K562 (cell line): ENCODE results near the gene AIG1. TPM values are rescaled to one million over a fixed set of nuclear protein-coding genes. Genes with fewer than 3 reads are reported as not detected.

Source experiments
- ATAC-seq: fragments of 200-7000 bp; cut with Tn5 transposase; 3 replicates; pipeline ENCODE4 v1.9.1; 2020; ENCODE audit warnings: moderate library complexity
- BruUV-seq: library from RNA; stranded (reverse); fragments of 400-500 nt; replicated peaks from 2 replicates; lab custom pipeline; 2021; lab: Mats Ljungman, UMichigan
- CTCF ChIA-PET: fragments of 300-600 bp; formaldehyde crosslinking; extraction: SDS; loops from one replicate; lab custom pipeline; 2021; ENCODE audit warnings: low intra/inter-chr PET ratio; lab: Yijun Ruan, JAX
- POLR2A ChIA-PET: fragments of 300-600, 350-650 bp; sonication (Branson Sonifier 250); formaldehyde crosslinking; extraction: SDS; loops from one replicate; lab custom pipeline; 2021; ENCODE audit warnings: antibody characterized with exemption, inconsistent platforms; lab: Yijun Ruan, JAX
- DNase-seq, 4 experiments: peaks; one replicate each; pipeline versions ENCODE4 v3.0.0 to v3.0.0-alpha.2; 2011 to 2018; ENCODE audit warnings: low spot score in 3 of 4, mixed read lengths in 3 of 4; ENCODE audit errors: extremely low read depth in 1 of 4
- FAIRE-seq: peaks from 2 replicates; lab custom pipeline; 2011; peaks lifted over from hg19 to GRCh38; lab: Jason Lieb, UNC
- H2AFZ ChIP-seq: 2 replicates; pipeline ENCODE4 v1.6.0; 2011; ENCODE audit warnings: low read depth, low read length, control low read depth, inconsistent platforms
- H3K27ac ChIP-seq: fragments of 200-600 bp; 3 replicates; pipeline ENCODE4 v1.8.0; 2011; ENCODE audit warnings: low read depth, mild to moderate bottlenecking, control low read depth, inconsistent platforms, low read length, moderate library complexity, mixed read lengths; ENCODE audit errors: extremely low read depth
- H3K27me3 ChIP-seq, 2 experiments: fragments of 300-600 bp in 1 of 2; 2 replicates in 1 of 2; 3 replicates in 1 of 2; pipeline versions ENCODE4 v1.6.0 to v1.8.0; 2011; ENCODE audit warnings: inconsistent platforms in 2 of 2, low read length in 2 of 2, mild to moderate bottlenecking in 1 of 2, mixed read lengths in 1 of 2, moderate library complexity in 1 of 2; ENCODE audit not compliant: control insufficient read depth in 2 of 2, insufficient read depth in 2 of 2
- H3K36me3 ChIP-seq: fragments of 300-600 bp; 3 replicates; pipeline ENCODE4 v1.8.0; 2011; ENCODE audit warnings: mild to moderate bottlenecking, low read length, inconsistent platforms; ENCODE audit not compliant: control insufficient read depth, insufficient read depth
- H3K4me1 ChIP-seq, 2 experiments: fragments of 200-600 bp in 1 of 2; replicated peaks in 1 of 2; 2 replicates in 1 of 2; 3 replicates in 1 of 2; pipeline versions ENCODE4 v1.5.1 to v1.8.0; 2011; ENCODE audit warnings: inconsistent platforms in 2 of 2, low read length in 2 of 2, mild to moderate bottlenecking in 1 of 2, mixed read lengths in 1 of 2, moderate library complexity in 1 of 2; ENCODE audit not compliant: control insufficient read depth in 2 of 2, insufficient read depth in 2 of 2
- H3K4me2 ChIP-seq: 2 replicates; pipeline ENCODE4 v1.6.1; 2011; ENCODE audit warnings: low read length, control low read depth, inconsistent platforms, mixed read lengths; ENCODE audit not compliant: insufficient read depth
- H3K4me3 ChIP-seq: fragments of 200-600 bp; sonication (generic), shearing (Covaris generic); 2 replicates; pipeline ENCODE4 v1.5.1; 2016; ENCODE audit warnings: control low read depth, inconsistent platforms
- H3K79me2 ChIP-seq: fragments of 200-600 bp; 3 replicates; pipeline ENCODE4 v1.8.0; 2011; ENCODE audit warnings: low read length, inconsistent platforms; ENCODE audit not compliant: control insufficient read depth, insufficient read depth
- H3K9ac ChIP-seq, 2 experiments: 2 replicates each; pipeline versions ENCODE4 v1.6.0 to v1.6.1; 2011; ENCODE audit warnings: low read depth in 2 of 2, low read length in 2 of 2, control low read depth in 1 of 2, inconsistent platforms in 1 of 2, mild to moderate bottlenecking in 1 of 2, mixed read lengths in 1 of 2; ENCODE audit not compliant: insufficient read depth in 1 of 2
- H3K9me1 ChIP-seq: one replicate; pipeline ENCODE4 v1.6.0; 2011; ENCODE audit warnings: inconsistent platforms, mild to moderate bottlenecking, low read length, moderate library complexity; ENCODE audit not compliant: control insufficient read depth, insufficient read depth
- H3K9me3 ChIP-seq: replicated peaks from 2 replicates; pipeline ENCODE4 v1.5.1; 2011; ENCODE audit warnings: low read depth, low read length, inconsistent platforms; ENCODE audit not compliant: control insufficient read depth, insufficient read depth
- H4K20me1 ChIP-seq: replicated peaks from 2 replicates; pipeline ENCODE4 v1.6.1; 2011; ENCODE audit warnings: low read length, inconsistent platforms, mixed read lengths; ENCODE audit not compliant: control insufficient read depth, insufficient read depth
- KLF6 ChIP-seq: fragments of 250-450 bp; sonication (Bioruptor Pico); IDR thresholded peaks from 2 replicates; pipeline ENCODE4 v1.4.0; 2020; ENCODE audit warnings: mild to moderate bottlenecking, moderate library complexity, borderline replicate concordance
- MYC ChIP-seq, 2 experiments: fragments of 250-450 bp in 1 of 2; sonication (Bioruptor Pico) in 1 of 2; IDR thresholded peaks; 2 replicates each; pipeline versions ENCODE4 v1.5.1 to v1.6.1; 2012 to 2021; ENCODE audit warnings: low read depth in 2 of 2, borderline replicate concordance in 1 of 2, improper control_type of control experiment in 1 of 2, low read length in 1 of 2, mild to moderate bottlenecking in 1 of 2, moderate library complexity in 1 of 2
- PCBP2 ChIP-seq: fragments of 200-400 bp; formaldehyde crosslinking; IDR thresholded peaks from 2 replicates; pipeline ENCODE4 v1.6.1; 2018; ENCODE audit warnings: low read length, low read depth, mild to moderate bottlenecking, moderate library complexity; ENCODE audit not compliant: poor library complexity, severe bottlenecking
- PHF8 ChIP-seq: fragments of 200-600 bp; sonication (generic); IDR thresholded peaks from 2 replicates; pipeline ENCODE4 v1.6.1; 2012; ENCODE audit warnings: mixed run types, mild to moderate bottlenecking, inconsistent platforms, low read length, moderate library complexity, borderline replicate concordance
- SAFB ChIP-seq: fragments of 200-400 bp; formaldehyde crosslinking; IDR thresholded peaks from 2 replicates; pipeline ENCODE4 v1.6.1; 2017; ENCODE audit warnings: low read depth, low read length, borderline replicate concordance
- SMAD2 ChIP-seq: fragments of 150-350 bp; IDR thresholded peaks from 2 replicates; pipeline ENCODE4 v1.6.1; 2014; ENCODE audit warnings: low read depth, mild to moderate bottlenecking, low read length
- SRSF1 ChIP-seq: fragments of 200-400 bp; formaldehyde crosslinking; IDR thresholded peaks from 2 replicates; pipeline ENCODE4 v1.6.1; 2017; ENCODE audit warnings: mild to moderate bottlenecking, low read depth, low read length, moderate library complexity
- ZNF449 ChIP-seq: fragments of 250-450 bp; sonication (Bioruptor Pico); IDR thresholded peaks from 2 replicates; pipeline ENCODE4 v1.8.0; 2022; ENCODE audit warnings: moderate library complexity, mild to moderate bottlenecking, inconsistent platforms
- WGBS: fragments of 100-300 bp; shearing (Covaris generic); methylation state at CpG from one replicate; pipeline ENCODE4 v1.1.6; 2016; ENCODE audit warnings: low coverage, mixed read lengths; ENCODE audit not compliant: insufficient coverage; ENCODE audit errors: missing lambda C conversion rate; 5-methylcytosine and 5-hydroxymethylcytosine counted together
- in situ Hi-C: fragments of 300-500 bp; cut with MboI; formaldehyde crosslinking; loops from 4 replicates; pipeline ENCODE4 v1.15.0; 2018; ENCODE audit warnings: inconsistent platforms, mixed read lengths
- intact Hi-C: fragments of 100-400 bp; cut with micrococcal nuclease; formaldehyde crosslinking; loops from 2 replicates; pipeline ENCODE4 v1.14.2; 2022
- polyA plus RNA-seq, 8 experiments: library from polyadenylated mRNA; depleted of rRNA in 4 of 8; stranded (reverse) in 5 of 8; unstranded in 3 of 8; fragments of >200 nt; fragmentation: Nextera tagmentation in 2 of 8; fragmentation: Illumina TruSeq in 1 of 8; extraction: Ambion mirVana in 2 of 8; extraction: Trizol in 1 of 8; gene quantifications; 2 replicates each; pipeline versions ENCODE4 v1.2.1 to v1.2.3, GENCODE V29; 2011 to 2014; ENCODE audit warnings: inconsistent platforms in 1 of 8, missing spikeins in 1 of 8
- total RNA-seq, 7 experiments: library from RNA; depleted of rRNA in 6 of 7; stranded (reverse); fragments of >200 nt in 6 of 7; fragmentation: Illumina TruSeq in 2 of 7; extraction: Trizol in 2 of 7; gene quantifications; 2 replicates each; pipeline versions ENCODE4 v1.2.1 to v1.2.3, GENCODE V29; 2011 to 2021; ENCODE audit warnings: low replicate concordance in 1 of 7
- TF ChIP-seq, protein P1 (sequence below): fragments of 450-650 bp; IDR thresholded peaks from 2 replicates; pipeline ENCODE4 v1.6.1; 2017; ENCODE audit warnings: mild to moderate bottlenecking, moderate library complexity

AIG1 gene
- total and polyA plus RNA-seq, 9 of the 15 experiments (the other 6 are each of a cell fraction or from before 2014, with no cell fraction given), result 74.8 to 333 (median 127) TPM

DNA sequence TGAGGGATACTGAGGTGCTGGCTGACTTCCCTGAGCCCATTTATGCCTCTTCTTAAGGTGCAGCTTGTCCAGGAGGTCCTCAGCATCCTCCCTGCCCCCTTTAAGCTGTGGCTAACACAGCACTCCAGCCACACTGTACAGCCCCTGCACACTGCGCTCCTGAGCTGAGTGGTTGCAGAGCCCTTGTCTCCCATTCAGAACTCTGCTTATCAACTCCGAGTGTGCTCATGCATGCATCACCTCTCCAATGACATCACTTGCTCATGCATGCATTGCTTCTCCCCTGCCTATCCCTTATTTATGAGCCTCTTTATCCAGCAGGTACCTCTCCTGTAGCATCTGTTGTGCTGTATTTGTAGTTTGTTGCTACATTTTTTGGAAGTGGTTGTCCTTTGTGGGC is 124.6 kb downstream of the AIG1 start:
- intact Hi-C loops (no loop called here), in situ Hi-C loops (no loop called here)
- H3K4me1 ChIP-seq, result no peaks in the 10 kb centered on the region
- no peak for FAIRE-seq
- no peak overlapping the region for H3K9ac ChIP-seq
- H3K79me2 ChIP-seq, result peaks cover 73% of the 10 kb centered on the region
- no peak overlapping the region for H3K4me2 ChIP-seq
- peaks cover 97% of the 10 kb centered on the region for H3K36me3 ChIP-seq
- no TSS peak for BruUV-seq
- H4K20me1 ChIP-seq, result no peaks in the 10 kb centered on the region
- no peak overlapping the region for H2AFZ ChIP-seq
- no peak for DNase-seq
- H3K9me1 ChIP-seq, result no peaks in the 10 kb centered on the region
- ATAC-seq, result no peak
- no peak overlapping the region for H3K27ac ChIP-seq
- ChIA-PET POLR2A (interaction anchor here (0.9 to 5.0 kb wide), 2 partner anchors 14 to 23 kb away, joined by 3 to 22 read pairs; no protein-coding TSS in a partner anchor), CTCF (interaction anchor here (0.6 kb wide), 1 partner anchor 18 kb away, joined by 3 read pairs; no protein-coding TSS in a partner anchor)
- no peaks in the 10 kb centered on the region for H3K9me3 ChIP-seq
- H3K4me3 ChIP-seq, result no peak overlapping the region
- TF ChIP-seq MYC (IDR thresholded peaks at IDR 0.05; ENCODE audit: low read depth, low read length), result no peak
- no peak for TF ChIP-seq MYC (CRISPR knock-in tag; IDR thresholded peaks at IDR 0.05; ENCODE audit: borderline replicate concordance, low read depth)
- TF ChIP-seq SMAD2, result no peak
- no peak for TF ChIP-seq SRSF1
- H3K27me3 ChIP-seq, result no peaks in the 10 kb centered on the region
- 87% methylated on average over 2 of the region's 2 CpGs for WGBS

DNA sequence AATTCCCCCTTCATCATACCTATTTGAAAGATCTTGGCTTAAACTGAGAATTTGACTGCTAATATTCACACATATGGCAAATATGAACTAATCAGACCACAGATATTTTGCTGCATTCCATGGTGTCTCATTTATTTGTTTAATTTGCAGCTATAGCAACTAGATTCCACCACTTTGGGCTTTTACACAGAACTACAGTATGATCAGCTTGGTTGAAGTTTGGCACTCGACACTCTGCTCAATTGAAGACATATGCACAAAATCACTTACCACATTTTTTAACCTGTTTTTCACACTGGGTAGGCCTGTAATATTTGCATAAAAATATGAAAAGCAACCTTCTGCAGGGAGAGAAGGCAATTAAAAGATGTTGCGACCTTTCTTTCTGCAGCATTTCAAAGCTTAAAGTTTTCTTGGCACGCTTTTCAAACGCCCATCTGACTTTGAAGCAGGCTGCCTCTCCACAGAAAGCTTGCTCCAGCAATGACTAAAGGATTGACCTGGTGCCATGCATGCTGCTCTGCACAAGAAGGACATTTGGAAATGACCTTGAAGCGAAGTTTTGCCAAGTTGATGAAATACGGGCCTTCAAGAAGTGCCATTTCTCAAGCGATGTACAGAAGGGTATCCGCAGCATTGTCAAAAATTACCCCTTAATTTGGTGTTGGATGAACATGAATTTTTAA is 126.7 kb downstream of the AIG1 start:
- Histone ChIP-seq H3K9me3 (no peaks in the 10 kb centered on the region), H4K20me1 (no peaks in the 10 kb centered on the region), H3K27me3 (no peaks in the 10 kb centered on the region), H3K9ac (no peak overlapping the region), H3K4me1 (no peaks in the 10 kb centered on the region), H3K4me2 (no peak overlapping the region), H3K4me3 (no peak overlapping the region), H2AFZ (no peak overlapping the region), H3K36me3 (peaks cover 94% of the 10 kb centered on the region), H3K27ac (no peak overlapping the region), H3K9me1 (no peaks in the 10 kb centered on the region), H3K79me2 (peaks cover 55% of the 10 kb centered on the region)
- WGBS, result 91% methylated on average over 8 of the region's 8 CpGs
- DNase-seq (no peak), ATAC-seq (no peak), FAIRE-seq (no peak)
- in situ Hi-C loops (no loop called here), intact Hi-C loops (no loop called here)
- POLR2A ChIA-PET, result interaction anchor here (5.0 kb wide), 1 partner anchor 12 kb away, joined by 22 read pairs; no protein-coding TSS in a partner anchor
- TF ChIP-seq PCBP2, result no peak
- no peak for TF ChIP-seq KLF6 (CRISPR knock-in tag)
- TF ChIP-seq PHF8, result no peak
- TF ChIP-seq ZNF449 (CRISPR knock-in tag), result no peak
- no peak for TF ChIP-seq SAFB
- TF ChIP-seq, protein P1, sequence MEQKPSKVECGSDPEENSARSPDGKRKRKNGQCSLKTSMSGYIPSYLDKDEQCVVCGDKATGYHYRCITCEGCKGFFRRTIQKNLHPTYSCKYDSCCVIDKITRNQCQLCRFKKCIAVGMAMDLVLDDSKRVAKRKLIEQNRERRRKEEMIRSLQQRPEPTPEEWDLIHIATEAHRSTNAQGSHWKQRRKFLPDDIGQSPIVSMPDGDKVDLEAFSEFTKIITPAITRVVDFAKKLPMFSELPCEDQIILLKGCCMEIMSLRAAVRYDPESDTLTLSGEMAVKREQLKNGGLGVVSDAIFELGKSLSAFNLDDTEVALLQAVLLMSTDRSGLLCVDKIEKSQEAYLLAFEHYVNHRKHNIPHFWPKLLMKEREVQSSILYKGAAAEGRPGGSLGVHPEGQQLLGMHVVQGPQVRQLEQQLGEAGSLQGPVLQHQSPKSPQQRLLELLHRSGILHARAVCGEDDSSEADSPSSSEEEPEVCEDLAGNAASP, result no peak
- CTCF ChIA-PET, result no interaction called here
- BruUV-seq, result no TSS peak
